Limb (tissue), 2 donors: ENCODE measurements around the gene LRRC10B.

Source experiments
- DNase-seq, 2 donors: peaks; one replicate each; pipeline ENCODE4 v3.0.0-alpha.2; 2016; ENCODE audit errors: extremely low spot score in 2 of 2

LRRC10B gene

DNA sequence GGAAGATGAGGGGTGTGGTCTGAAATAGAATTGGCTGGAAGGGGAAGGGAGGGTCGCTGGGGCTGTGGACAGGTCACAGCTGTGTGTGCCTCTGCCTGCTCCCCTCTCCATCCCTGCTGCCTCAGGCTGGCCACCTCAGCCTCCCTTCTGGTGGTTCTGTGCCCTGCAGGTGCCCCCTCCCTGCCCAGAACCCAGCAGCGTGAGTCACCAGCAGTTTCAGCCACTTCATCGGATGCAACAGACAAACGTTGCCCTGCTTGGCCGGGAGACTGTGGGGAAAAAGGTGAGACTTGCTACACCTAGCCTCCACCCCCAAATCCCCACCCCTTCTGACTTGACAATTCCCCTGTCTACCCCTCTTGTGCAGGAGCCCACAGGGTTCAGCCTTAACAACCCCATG, 21.8 kb upstream of the LRRC10B start:
- DNase-seq, result no peak

DNA sequence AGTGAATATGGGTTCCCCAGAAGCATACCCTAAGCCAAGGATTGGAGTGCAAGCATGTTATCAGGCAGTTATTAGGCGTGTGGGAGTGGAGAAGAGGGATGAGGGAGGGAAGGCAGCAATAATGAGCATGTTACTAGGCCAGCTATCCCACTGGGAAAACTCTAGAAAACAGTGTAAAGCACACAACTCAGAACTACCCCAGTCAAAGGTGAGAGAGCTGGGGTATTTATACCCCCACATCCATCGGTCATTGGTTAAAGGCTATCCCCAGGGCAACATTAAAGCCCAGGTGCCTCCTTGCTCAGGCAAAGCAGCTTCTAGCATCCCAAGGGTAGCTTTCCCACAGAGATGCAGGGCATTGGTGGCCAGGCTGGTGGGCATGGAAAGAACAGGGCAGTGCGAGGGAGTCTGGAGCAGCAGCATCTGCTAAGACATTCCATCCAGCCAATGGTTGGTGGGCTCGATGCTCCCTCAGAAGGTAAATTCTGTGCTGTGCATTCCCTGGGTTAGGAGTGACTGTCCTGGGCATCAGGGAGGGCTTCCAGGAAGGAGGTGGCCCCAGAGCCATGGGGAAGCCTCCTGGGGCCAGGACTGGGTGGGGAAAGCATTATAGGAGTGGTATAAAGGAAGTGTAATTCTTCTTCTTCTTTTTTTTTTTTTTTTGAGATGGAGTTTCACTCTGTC, 21.1 kb upstream of the LRRC10B start:
- DNase-seq, result no peak

DNA sequence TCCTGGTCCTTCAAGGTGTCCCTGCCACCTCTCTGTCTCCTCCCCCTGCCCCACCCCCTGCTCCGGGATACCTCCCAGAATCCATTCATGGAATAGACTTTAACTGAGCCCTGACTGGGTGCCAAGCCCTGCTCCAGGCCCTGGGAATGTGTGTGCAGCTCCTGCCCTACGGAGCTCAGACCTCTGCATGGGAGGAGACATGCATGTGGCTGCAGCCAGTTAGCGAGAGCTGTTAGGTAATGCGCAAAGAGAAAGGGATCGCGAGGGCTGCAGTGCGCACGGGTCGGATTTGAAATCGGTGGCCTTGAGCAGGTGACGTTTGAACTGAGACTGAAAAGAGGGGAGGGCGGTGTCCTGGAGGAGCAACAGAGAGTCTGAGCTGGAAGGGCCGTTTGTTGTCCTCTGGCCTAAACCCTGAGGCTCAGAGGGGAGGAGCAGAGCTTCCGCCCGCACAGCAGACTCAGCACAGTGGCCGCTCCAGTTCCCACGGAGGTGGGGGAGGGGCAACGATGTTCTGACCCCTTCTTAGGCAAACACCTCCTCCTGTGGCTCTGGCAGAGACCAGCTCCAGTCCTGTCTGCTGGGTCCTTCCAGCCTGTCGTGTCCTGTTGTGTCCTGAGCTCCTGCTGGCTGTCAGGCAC, 19.8 kb upstream of the LRRC10B start:
- DNase-seq, result peak in 1 of 2 donors; percentile 61

DNA sequence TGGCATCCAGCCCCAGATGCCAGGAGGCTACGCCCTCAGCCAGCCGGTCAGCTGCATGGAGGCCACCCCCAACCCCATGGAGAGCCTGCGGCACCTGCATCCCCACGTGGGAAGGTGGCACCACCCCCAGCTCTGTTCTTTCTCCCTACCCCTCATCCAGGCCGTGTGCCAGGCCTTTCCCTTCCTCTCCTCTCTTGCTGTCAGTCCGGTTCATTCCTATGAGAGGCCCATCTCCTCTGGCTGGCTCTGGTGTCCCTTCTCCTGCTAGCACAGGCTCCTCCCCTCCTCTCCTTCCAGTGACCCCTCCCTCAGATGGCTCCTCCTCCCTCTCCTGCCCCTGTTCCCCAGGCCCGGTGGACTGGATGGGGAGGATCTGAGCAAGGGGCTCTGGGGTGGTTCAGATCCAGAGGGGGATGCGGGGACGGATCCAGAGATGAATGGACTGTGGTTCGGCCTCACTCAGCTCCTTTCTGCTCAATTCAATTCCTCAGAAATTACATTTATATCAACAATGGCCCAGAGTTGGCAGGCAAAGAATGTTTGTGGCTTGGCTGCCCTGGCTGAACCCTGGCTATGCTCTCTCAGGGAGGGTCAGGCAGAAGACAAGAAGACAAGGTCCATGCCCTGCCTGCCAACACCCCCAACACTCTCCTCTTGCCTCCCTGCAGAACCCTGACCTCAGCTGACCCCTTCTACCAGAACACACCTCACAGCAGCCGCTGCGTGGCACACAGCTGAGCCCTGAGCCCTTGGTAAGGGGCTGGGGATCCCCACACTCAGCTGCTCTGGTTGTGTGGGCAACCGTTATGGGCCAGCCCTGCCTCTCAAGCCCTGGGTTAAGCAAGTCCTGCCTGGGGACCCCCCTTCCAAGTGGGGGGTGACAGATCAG, 18.5 kb upstream of the LRRC10B start:
- DNase-seq, result no peak

DNA sequence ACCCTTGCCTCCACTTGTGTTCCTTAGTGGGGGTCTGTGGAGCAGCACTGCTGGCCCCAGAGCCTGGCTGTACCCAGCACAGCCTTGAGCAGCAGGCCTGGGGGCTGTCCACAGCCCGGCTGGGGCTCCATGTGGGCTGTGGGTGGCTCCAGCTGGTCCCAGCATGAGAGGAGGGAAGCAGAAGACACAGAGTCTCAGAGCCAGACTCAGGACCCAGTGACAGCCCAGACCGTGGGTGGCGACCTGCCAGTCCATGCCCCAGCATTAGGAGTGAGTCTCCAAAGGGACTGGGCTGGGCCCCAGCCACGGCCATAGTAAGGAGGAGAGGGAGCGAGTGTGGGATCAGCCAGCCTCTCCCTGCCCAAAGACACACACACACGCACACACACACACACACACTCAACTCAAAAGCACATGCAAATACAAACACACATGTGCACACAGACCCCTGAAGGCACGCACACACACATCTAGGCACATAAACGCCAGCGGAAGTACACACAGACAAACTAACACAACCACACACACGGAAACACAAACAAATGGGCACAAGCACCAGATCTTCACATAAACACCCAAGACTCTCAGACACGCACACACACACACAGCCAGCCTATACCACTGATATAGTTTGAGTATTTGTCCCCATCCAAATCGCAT, 16.7 kb upstream of the LRRC10B start:
- DNase-seq, result no peak

DNA sequence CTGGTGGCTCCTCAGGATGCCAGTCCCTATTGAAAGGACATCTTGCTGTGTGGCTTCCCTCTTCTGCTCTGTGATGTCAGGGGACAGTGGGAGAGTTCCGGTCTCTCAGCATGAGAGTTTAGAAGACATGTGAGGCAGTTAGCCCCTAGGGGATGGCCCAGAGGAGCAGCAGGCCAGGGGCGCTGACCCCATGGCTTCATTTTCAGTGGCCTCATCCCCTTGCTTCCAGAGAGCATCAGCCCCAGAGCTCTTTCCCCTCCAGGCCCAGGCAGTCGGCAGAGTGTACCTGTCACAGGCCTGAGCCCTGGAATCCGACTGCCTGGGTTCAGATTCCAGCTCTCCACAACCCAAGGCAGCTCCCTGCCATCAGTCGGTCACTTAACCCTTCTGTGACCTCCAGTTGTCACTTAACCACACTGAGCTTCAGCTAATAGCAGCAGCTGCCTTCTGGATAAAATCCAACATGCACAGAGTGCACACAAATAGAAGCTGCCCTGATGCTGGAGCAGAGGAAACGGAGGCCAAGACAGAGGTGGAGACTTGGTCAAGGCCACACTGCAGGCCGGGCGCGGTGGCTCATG, 14.1 kb upstream of the LRRC10B start:
- no peak for DNase-seq

DNA sequence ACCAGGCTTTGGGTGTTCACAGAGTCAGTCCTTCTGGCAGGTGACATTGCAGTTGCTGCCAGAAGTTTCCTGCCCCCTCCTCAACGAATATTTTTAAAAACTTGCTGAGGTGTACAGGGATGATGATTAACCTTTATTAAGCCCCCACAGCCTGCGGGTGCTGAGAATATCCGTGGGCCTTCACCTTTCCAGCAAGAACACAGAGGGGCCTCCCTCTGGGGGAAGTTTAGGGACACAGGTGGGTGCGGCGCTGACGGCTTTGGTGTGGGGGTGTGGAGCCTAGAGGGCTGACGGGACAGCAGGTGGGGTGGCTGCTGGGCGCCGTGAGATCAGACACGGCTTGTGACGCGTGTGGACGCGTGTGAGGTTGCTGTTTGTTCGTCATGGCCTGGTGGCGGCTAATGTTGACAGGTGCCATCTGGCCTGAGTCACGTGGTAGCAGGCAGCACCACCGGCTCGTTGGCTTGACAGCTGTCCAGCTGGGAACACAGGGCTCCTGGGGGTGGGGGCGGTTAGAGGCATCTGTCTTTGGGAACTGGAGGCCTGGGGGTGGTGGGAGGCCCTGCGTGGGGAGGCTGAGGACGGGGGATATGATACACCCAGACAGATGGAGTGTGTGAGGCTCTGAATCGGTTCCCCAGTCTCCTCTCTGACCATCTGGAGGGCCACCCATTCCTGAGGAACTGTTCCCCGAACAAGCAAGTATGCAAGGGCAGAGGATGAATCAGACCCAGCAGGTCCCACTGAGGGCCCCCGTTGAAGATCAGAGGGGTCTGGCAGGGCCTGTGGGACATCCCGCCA, 12.5 kb upstream of the LRRC10B start:
- DNase-seq, result peak; percentile 33 to 70

DNA sequence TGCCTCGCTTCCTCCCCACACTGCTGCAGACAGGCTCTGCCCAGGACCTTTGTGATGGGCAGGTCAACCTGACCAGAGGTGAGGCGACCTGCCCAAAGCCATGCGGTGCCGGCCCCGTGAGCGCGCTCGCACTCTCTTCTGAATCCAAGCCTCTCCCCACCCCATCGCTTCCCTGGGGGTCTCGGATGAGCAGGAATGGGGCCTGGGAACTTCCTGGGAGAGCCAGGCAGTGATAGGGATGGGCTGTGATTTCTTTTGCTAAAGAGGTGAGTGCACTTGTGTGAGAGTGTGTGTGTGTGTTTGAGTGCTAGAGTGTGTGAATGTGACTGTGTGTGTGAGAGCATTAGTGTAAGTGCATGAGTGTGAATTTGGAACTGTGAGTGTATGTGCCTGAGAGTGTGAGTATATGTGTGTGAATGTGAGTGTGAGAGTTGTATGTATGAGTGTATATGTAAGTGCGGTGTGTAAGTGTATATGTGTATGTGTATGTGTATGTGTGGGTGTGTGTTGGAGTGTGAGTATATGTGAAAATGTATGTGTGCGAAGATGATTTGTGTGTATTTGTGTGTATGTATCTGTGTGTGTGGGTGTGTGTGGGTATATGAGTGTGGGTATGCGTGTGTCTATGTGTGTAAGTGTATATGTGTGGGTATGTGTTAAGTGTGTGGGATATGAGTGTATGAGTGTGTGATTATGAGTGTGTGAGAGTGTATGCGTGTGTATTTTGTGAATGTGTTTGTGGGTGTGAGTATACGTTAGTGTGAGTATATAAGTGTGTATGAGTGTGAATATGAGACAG, 11.7 kb upstream of the LRRC10B start:
- no peak for DNase-seq

DNA sequence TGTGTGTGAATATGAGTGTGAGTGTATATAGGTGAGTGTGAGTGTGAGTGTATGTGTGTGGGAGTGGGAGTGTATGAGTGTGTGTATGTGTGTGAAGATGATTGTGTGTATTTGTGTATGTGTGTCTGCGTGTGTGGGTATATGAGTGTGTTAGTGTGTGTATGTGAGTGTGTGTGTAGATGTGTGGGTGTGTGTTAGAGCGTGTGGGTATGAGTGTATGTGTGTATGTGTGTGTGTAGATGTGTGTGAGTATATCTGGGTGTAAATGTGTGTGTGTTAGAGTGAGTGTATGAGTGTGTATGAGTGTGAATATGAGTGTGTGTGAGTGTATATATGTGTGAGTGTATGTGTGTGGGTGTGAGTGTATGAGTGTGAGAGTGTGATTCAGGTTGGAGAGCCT, 11.1 kb upstream of the LRRC10B start:
- no peak for DNase-seq

DNA sequence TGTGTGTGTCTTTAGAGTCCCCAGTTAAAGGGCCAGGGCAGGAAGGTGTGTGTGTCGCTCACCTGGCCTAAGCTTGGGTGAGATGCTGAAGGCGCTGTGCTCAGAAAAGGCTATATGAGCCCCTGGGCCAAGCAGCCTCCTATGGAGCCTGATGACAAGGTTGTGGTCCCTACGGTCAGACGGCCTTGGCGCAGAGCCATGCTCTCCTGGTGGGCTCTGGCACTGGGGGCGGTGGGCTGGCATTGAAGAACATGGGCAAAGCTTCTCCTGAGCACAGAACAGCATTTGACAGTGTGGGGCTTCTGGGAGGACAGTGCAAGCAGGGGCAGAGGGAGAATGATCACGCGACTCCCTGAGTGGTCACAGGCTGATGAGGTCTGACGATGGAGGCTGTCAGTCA, 10.7 kb upstream of the LRRC10B start:
- no peak for DNase-seq

DNA sequence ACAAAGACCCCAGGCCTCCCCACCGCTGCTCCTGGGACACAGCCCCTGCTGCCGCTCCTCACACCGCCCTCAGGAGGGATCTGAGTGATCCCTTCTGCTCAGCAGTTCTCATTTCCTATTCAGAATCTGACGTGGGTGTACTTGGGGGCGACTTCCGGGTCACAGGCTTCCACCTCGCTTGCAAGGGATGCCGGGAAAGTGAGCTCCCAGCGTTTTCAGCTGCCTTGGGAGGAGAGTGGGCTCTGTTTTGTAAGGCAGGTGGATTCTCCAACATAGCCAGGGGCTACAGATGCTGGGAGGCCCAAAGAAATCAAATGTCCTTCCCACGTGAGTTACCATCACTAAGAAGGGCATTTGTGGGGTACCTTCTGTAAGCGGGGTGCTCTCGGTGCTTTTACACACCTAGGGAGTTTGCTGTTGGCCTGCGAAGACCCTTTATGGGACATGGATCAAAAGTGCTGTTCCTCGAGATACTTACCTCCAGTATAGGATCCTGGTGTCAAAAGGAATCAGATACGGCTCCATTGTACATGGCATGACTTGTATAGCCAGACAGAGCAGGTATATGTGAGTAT, 9.7 kb upstream of the LRRC10B start:
- DNase-seq, result no peak

DNA sequence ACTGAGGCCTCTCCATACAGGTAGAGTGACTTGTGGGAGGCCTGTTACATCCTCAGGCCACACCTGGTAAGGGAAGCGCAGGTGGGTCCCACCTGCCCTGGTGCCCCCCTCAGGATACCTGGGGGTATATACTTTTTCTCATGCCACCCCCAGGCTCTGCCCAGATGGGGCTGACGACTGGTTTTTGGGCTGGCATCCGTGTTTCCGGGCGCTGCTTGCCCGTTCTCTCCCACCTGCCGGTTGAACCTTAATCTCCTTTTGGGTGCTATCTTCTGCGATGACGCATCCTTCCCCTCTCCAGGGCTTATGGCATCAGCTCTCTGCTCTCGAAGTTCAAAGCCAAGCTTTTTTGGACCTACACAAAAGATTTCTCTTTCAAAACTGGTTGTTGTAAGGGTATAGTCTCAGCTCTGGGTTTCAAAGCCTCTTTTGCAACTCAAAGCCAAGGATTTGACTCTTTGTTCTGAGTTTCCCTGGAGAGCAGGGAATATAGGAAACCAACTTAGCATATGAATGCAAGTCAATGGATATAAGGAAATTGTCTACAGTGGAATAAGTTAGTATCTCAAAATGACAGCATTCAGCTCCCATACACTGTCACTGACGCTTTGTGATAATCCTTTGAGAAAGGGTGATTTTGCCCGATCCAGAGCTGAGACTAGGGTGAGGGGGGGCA, 8.6 kb upstream of the LRRC10B start:
- no peak for DNase-seq

DNA sequence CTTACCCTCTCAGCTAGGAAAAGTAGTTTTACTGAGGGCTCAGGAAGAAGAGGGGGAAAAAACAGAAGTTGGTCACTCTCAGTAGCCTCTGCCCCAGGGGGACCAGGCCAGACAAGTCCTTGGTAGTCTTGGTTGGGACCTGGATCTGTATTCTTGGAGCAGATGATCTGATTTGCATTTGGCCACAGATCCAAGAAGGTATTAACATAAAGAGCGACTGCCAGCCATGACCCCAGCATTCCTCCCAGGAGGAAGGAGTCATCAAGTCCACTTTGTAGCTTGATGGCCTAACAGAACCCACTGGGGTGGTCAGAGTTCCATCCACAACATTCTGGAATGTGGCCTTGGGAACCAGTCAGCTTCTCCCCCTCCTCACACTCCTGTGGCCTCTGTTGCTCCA, 6.0 kb upstream of the LRRC10B start:
- DNase-seq, result no peak

DNA sequence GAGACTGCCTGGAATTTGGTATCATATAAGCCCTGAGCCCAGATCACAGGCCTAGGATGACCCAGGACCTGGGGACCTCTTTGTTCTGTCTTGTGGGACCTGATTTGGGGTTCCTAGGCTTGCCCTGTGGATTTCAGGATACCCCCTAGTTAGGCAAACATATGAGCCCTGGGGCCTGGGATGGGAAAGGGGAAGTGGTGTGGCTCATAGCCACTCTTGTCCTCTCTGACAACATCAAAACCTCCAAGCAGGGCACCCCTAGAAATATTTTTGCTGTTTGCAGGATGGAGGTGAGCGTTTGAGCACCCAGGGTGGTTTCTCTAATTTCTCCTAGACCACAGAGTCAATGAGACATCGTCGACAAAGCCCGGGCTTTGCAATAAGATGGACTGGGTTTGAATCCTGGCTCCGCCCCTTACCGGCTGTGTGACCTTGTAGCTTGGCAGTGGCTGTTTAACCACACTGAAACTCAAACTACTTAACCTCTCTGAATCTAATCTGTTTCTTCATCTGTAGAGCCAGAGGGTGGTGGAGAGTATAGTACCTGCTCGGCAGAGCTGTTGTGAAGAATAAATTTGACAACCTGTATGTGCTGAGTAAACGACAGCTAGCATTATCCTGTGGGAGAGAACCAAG, 5.3 kb upstream of the LRRC10B start:
- DNase-seq, result no peak

DNA sequence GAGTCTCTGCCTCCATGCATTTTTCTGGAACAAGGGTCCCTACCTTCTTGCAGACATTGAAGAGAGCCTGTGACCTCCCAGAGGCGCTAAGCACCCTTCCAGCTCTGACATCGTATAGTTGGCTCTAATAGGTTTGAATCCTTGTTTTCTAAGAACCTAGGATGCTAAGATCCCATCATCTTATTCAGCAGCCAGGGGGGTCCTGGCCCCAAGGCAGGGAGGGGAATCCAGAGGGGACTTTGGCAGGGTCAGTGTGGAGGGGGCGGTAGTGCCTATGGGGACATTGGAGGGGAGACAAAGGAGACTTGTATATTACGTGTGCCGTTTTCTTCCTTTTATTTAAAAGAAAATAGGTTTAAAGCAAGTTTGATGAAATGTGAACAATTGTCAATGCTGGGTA, 3.4 kb upstream of the LRRC10B start:
- DNase-seq, result no peak

DNA sequence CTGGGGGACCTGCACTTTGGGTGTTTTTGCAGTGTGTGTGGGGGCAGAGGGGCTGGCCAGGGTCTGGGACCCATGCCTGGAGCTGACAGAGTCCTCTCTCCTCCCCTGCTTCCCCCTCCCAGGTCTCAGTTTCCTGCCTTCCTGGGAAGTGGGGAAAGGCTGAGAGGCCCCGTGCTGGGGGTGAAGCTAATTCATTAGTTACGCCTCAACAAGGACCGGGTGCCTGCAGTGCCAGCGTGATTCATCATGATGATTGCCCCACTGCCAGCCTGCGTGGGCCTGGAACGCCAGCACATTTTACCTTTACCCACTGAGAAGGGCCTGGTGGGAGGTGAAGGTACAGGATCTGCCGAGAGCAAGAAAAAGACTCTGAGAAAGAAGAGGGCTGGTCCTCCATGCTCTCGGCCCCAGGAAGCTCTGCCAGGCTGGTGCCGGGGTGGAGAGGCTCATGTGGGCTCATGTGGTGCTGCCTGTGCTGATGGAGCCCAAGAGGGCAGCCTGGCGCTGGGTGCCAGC, 2.9 kb upstream of the LRRC10B start:
- no peak for DNase-seq

DNA sequence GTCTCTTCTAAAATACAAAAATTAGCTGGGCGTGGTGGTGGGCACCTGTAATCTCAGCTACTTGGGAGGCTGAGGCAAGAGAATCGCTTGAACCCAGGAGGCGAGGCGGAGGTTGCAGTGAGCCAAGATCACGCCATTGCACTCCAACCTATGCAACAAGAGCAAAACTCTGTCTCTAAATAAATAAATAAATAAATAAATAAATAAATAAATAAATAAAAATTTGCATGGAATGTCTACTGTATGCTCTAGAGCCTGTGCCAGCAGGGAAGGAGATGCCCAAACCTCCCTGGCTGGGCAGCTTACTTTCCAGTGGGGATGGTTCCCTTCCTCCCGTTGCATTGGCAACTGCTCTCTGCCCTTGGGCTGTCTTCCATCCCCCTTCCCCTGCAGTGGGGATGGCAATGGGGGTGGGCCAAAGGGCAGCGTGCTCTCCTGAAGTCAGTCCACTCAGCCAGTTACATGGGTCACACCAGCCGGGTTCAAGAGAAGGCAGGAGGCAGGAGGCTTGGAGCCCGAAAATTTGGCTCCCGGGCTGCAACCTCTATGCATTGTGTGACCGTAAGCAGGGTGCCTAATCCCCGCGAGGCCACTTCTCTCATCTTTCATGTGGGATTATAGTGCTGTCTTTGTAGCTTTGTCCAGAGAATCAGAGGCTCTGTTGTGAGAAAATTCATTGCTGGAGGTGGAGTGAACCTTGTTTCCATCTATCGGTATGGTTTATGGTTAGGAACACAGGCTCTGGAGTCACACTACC, 1.4 kb upstream of the LRRC10B start:
- no peak for DNase-seq
